Kidney (tissue), 14 donors: ENCODE results near the gene DCHS2. TPM values are rescaled to one million over a fixed set of nuclear protein-coding genes. Genes with fewer than 3 reads are reported as not detected.

Experiments used
- DNase-seq, 5 donors: peaks; one replicate each; pipeline ENCODE4 v3.0.0-alpha.2; 2013 to 2020
- FAIRE-seq: peaks from 2 replicates; lab custom pipeline; 2012; peaks lifted over from hg19 to GRCh38; lab: Jason Lieb, UNC
- H3K27ac ChIP-seq, 2 donors: one replicate each; pipeline ENCODE4 v1.7.0; 2013; ENCODE audit warnings: low read depth in 2 of 2, low read length in 2 of 2, inconsistent platforms in 1 of 2
- H3K27me3 ChIP-seq: one replicate; pipeline ENCODE4 v1.7.1; 2013; ENCODE audit warnings: low read length, inconsistent platforms; ENCODE audit not compliant: control insufficient read depth, insufficient read depth
- H3K36me3 ChIP-seq, 3 donors: one replicate each; pipeline versions ENCODE4 v1.7.0 to v1.7.1; 2013; ENCODE audit warnings: low read length in 3 of 3, control low read depth in 1 of 3, inconsistent platforms in 1 of 3; ENCODE audit not compliant: insufficient read depth in 3 of 3, control insufficient read depth in 2 of 3
- H3K4me1 ChIP-seq, 3 donors: one replicate each; pipeline versions ENCODE4 v1.7.0 to v1.7.1; 2013; ENCODE audit warnings: low read length in 3 of 3, inconsistent platforms in 1 of 3, low read depth in 1 of 3; ENCODE audit not compliant: control insufficient read depth in 2 of 3, insufficient read depth in 2 of 3
- H3K4me3 ChIP-seq, 3 donors: one replicate each; pipeline versions ENCODE4 v1.7.0 to v1.8.1; 2013; ENCODE audit warnings: low read length in 3 of 3, control low read depth in 1 of 3, inconsistent platforms in 1 of 3
- H3K9ac ChIP-seq, 3 donors: one replicate each; pipeline versions ENCODE4 v1.7.0 to v1.7.1; 2013; ENCODE audit warnings: low read length in 3 of 3, control low read depth in 1 of 3, inconsistent platforms in 1 of 3
- H3K9me3 ChIP-seq, 3 donors: one replicate each; pipeline versions ENCODE4 v1.7.0 to v1.7.1; 2013; ENCODE audit warnings: low read length in 3 of 3, control low read depth in 1 of 3, inconsistent platforms in 1 of 3; ENCODE audit not compliant: control insufficient read depth in 2 of 3, insufficient read depth in 1 of 3
- intact Hi-C: fragments of 100-400 bp; cut with DNase I; formaldehyde crosslinking; loops from one replicate; pipeline ENCODE4 v1.11.1; 2022
- polyA plus RNA-seq: library from polyadenylated mRNA; stranded (reverse); fragments of 350-450 nt; fragmentation: Illumina TruSeq; extraction: RNeasy Lipid Tissue Mini Kit (QIAGEN cat#74804); gene quantifications from one replicate; pipeline ENCODE4 v1.2.3, GENCODE V29; 2014; ENCODE audit warnings: low read depth, low replicate concordance; ENCODE audit not compliant: insufficient read depth
- total RNA-seq: library from RNA; stranded (reverse); fragmentation: NEBNext Ultra II Directional; extraction: Animal tissue kit (Norgen Biotek cat#: 25700); gene quantifications from one replicate; pipeline ENCODE4 v1.2.1, GENCODE V29; 2021
- TF ChIP-seq, protein P1 (sequence below): IDR thresholded peaks from 3 replicates; pipeline ENCODE4 v1.5.1; 2012; ENCODE audit warnings: mild to moderate bottlenecking, moderate library complexity, borderline replicate concordance; ENCODE audit not compliant: insufficient read depth; ENCODE audit errors: extremely low read depth
- donor health status: control.
- donor health status: control.
- donor health status: control.
- donor health status: control.
- donor health status: control.
- donor health status: DM: yes; HTN: yes; CAD: no.
- donor health status: Normal renal cell carcinoma (clear cell type).

The DCHS2 gene
- total and polyA plus RNA-seq, 2 donors from 2014 or later, result 0.47 TPM; not detected in 1

DNA sequence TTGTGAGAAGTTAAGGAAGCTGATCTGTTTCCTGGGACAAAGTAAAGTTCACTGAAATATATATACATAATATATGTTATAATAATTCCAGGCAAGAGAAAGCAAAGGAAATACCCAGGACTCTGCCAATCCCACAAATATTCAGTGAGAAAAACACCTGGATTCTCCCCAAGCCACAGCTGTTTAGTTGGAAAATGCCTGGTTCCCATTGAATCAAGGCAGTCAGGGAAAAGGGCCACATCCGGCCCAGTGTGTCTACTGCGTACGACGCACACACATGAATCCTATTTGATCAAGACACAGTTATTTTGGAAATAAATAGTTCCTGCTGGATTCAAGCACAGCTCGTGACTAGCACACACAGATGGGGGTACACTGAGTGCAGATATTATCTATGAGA is 6.3 kb upstream of the DCHS2 start:
- no peak for DNase-seq
- TF ChIP-seq, protein P1, sequence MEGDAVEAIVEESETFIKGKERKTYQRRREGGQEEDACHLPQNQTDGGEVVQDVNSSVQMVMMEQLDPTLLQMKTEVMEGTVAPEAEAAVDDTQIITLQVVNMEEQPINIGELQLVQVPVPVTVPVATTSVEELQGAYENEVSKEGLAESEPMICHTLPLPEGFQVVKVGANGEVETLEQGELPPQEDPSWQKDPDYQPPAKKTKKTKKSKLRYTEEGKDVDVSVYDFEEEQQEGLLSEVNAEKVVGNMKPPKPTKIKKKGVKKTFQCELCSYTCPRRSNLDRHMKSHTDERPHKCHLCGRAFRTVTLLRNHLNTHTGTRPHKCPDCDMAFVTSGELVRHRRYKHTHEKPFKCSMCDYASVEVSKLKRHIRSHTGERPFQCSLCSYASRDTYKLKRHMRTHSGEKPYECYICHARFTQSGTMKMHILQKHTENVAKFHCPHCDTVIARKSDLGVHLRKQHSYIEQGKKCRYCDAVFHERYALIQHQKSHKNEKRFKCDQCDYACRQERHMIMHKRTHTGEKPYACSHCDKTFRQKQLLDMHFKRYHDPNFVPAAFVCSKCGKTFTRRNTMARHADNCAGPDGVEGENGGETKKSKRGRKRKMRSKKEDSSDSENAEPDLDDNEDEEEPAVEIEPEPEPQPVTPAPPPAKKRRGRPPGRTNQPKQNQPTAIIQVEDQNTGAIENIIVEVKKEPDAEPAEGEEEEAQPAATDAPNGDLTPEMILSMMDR, result no peak
- intact Hi-C loops, result no loop called here
- no peaks in the 10 kb centered on the region for H3K36me3 ChIP-seq
- H3K27me3 ChIP-seq, result no peaks in the 10 kb centered on the region
- no peak for FAIRE-seq
- no peak overlapping the region for H3K9ac ChIP-seq
- H3K9me3 ChIP-seq, result no peaks in the 10 kb centered on the region
- H3K4me1 ChIP-seq, result no peaks in the 10 kb centered on the region
- no peak overlapping the region for H3K4me3 ChIP-seq
- no peak overlapping the region for H3K27ac ChIP-seq

DNA sequence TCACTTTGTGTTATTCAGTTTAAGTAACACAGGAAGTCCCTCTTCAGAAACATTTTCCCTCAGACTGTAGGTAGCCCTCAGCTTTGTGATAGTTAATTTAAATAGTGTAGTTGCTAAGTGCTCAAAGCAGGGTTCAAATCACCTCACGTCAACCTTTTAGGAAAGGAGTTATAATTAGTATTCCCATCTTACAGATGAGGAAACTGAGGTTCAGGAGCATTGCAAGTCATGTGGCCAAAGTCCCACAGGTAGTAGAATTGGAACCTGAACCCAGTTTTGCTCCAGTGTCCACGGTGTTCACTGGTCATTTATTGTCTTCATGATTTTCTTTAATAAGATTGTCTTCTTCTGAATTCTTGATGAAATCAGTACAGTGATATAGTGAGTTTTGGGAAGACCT is 4.3 kb upstream of the DCHS2 start:
- Histone ChIP-seq H3K27ac (no peak overlapping the region), H3K36me3 (no peaks in the 10 kb centered on the region), H3K4me3 (no peak overlapping the region), H3K9ac (no peak overlapping the region), H3K9me3 (no peaks in the 10 kb centered on the region), H3K4me1 (peaks cover 0 to 3% (median 2%) of the 10 kb centered on the region in 3 donors), H3K27me3 (no peaks in the 10 kb centered on the region)
- TF ChIP-seq, protein P1, result no peak
- DNase-seq (no peak), FAIRE-seq (no peak)
- intact Hi-C loops, result no loop called here

DNA sequence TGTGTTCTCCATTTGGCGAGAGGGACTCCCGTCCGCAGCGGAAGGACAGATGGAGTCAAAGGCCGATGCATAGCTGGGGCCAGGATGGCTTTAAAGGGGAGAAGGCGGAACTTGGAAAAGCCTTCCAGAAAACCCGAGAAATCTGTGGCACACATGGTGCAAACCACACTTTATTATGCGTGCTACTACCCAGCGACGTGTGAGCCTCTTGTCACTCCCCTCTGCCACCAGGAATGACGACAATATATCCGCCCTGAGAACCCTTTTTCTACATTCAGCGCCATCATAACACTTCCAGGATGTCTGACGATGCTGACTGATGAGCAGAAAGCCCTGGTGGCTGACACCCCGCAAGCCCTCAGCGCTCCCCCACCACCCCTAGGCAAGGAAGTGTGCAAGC is 689 bp upstream of the DCHS2 start:
- Histone ChIP-seq H3K27ac (no peak overlapping the region), H3K4me3 (peak overlapping the region in 1 of 3 donors; percentile 55), H3K9me3 (no peaks in the 10 kb centered on the region), H3K4me1 (peaks cover 0 to 7% (median 3%) of the 10 kb centered on the region in 3 donors), H3K9ac (no peak overlapping the region), H3K36me3 (no peaks in the 10 kb centered on the region), H3K27me3 (peaks cover 4% of the 10 kb centered on the region)
- intact Hi-C loops, result no loop called here
- DNase-seq (peak in 1 of 5 donors; percentile 52), FAIRE-seq (no peak)
- TF ChIP-seq, protein P1, result no peak
